SHP77 (cell line): Measurements from ENCODE around the gene ZNF287.

ENCODE experiments used
- DNase-seq, 2 experiments: peaks; one replicate each; lab custom pipeline; 2025; lab: John Stamatoyannopoulos, UW

Gene ZNF287

DNA sequence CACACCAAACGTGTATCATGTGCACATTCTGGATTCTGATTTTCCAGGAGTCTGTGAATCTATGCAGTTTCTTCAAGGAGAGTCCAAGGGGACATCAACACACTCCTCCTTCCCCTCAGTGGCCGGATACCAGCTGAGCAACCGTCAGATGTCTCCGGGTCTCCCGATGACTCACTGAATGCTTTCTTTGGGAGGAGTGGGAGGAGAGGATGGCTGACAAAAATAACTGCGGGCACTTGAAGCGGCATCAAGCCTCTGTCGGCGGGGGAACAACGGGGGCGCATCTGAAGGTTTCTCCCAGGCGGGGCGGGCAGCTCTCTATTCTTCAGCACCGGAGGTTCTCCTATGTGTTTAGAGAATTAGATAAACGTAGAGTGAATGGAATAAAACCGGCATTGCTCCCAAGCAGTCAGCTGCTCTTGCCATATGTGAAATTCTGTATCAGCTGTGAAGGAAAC, 52.4 kb downstream of the ZNF287 start:
- peak; percentile 86 to 93 for DNase-seq

GRCh38 chr17:16515933-16516332, 53.1 kb downstream of the ZNF287 start:
- no peak for DNase-seq

DNA sequence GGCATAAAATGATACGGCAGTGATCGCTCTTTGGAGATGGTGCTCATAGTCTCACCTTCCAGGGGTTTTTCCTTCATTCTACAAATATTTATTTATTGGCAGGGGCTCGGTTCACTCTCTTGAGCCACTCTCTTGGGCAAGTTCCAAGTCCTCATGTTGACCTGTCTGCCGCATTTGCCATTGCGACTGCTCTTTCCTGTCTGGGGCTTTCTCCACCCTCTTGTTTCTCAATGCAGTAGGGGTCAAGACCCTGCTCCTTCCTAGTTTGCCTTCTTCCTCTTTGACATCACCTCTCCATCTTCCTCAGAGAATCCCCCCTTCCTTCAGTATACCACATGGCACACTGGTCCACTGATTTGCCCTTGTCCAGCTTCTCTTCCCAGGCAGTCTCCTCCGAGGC, 55.1 kb downstream of the ZNF287 start:
- no peak for DNase-seq

DNA sequence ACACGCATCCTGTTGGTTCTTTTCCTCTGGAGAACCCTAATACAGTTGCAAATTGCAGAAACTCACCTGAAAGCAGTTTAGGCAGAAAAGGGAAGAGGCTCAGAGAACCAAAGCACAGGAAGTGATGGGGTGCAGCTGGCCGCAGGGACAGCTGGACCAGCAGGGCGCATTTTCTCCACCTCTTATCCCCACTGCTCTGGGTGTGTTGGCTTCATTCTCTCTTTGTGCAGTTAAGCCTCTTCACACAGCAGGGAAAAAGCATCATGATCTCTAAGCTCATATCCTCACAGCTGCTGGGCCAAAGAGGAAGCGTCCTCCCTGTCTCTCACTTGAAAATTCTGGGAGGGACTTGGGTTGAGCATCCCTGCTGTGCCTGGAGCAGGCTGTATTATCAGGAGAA, 57.0 kb downstream of the ZNF287 start:
- DNase-seq = peak; percentile 77 to 86

DNA sequence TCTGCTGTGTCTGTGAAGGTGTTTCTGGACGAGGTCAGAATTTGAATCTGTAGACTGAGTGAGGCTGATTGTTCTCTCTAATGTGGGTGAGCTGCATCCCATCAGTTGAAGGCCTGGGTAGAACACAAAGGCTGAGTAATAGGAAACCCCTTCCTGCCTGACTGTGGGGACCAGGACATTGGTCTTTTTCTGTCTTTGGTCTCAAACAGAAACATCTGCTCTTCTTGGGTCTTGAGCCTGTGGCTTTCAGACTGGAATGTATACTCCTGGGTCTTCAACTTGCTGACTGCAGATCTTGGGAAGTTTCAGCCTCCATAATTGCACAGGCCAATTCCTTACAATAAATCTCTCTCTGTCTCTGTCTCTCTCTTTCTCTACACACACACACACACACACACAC, 57.4 kb downstream of the ZNF287 start:
- DNase-seq = no peak

- DNase-seq = no peak
Observed at GRCh38 chr17:16507918-16508533, 61.0 kb downstream of the ZNF287 start.

DNA sequence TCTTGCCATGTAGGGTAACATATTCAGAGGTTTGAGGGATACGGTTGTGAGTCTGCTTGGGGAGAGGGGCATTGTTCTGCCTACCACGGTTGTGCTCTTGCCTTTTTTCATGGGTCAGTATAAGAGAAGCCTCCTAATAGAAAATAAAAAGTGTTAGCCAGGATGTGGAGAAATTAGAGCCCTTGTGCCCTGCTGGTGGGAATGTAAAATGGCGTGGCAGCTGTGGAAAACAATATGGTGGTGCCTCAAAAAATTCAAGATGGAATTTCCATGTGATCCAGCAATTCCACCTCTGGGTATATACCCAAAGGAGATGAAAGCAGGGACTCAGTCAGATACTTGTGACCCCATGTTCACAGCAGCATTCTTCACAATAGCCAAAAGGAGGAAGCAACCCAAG, 62.8 kb downstream of the ZNF287 start:
- no peak for DNase-seq

- no peak for DNase-seq
Observed at GRCh38 chr17:16504984-16505383, 64.0 kb downstream of the ZNF287 start.
